ENCODE results near the gene LBX1. TPM values are rescaled to one million over a fixed set of nuclear protein-coding genes. Genes with fewer than 3 reads are reported as not detected.

The LBX1 gene
- total and polyA plus RNA-seq, 2 of the 4 experiments (the other 2 are of a cell fraction) = not detected

DNA sequence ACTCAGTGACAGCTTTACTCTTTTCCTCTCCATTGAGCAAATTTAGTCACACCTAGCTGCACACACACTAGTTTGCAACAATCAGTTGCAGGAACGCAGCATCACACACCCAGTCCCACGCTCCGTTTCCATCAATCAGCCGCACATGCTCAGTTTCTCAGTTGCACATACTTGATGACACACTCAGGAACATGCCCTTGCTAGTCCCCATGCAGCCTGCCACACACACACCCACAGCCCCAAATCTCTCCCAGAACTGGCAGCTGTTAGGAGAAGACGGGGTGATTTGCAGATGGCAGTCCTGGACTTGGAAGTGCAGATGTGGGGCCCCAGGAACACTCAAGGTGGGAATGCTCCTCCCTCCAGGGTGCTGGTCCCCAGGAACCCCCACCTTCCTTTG lies 7.7 kb downstream of the LBX1 start:
- H4K20me1 ChIP-seq (ENCODE audit: insufficient read depth, low read length) = peaks cover 17% of the 10 kb centered on the region
- WGBS, 2 experiments (ENCODE audit: extremely low coverage in 2 of 2, insufficient read length in 1 of 2) = no CpG with 5 or more reads among the region's 5 CpGs
- CTCF ChIA-PET = interaction anchor here (1.0 kb wide), 1 partner anchor 55 kb away, joined by 3 read pairs; no protein-coding TSS in a partner anchor
- TF ChIP-seq, protein P1, sequence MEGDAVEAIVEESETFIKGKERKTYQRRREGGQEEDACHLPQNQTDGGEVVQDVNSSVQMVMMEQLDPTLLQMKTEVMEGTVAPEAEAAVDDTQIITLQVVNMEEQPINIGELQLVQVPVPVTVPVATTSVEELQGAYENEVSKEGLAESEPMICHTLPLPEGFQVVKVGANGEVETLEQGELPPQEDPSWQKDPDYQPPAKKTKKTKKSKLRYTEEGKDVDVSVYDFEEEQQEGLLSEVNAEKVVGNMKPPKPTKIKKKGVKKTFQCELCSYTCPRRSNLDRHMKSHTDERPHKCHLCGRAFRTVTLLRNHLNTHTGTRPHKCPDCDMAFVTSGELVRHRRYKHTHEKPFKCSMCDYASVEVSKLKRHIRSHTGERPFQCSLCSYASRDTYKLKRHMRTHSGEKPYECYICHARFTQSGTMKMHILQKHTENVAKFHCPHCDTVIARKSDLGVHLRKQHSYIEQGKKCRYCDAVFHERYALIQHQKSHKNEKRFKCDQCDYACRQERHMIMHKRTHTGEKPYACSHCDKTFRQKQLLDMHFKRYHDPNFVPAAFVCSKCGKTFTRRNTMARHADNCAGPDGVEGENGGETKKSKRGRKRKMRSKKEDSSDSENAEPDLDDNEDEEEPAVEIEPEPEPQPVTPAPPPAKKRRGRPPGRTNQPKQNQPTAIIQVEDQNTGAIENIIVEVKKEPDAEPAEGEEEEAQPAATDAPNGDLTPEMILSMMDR (conservative IDR thresholded peaks at IDR 0.05; ENCODE audit: low read depth, low read length) = no peak
- no peak for TF ChIP-seq FOS (IDR thresholded peaks at IDR 0.05; ENCODE audit: low read depth, low read length)
- no peak for TF ChIP-seq CHD1 (IDR thresholded peaks at IDR 0.05; ENCODE audit: low read depth, low read length)
- TF ChIP-seq CEBPB (IDR thresholded peaks at IDR 0.05; ENCODE audit: low read depth, low read length) = no peak
- TF ChIP-seq RCOR1 (IDR thresholded peaks at IDR 0.05; ENCODE audit: insufficient replicate concordance, low read length) = no peak
- TF ChIP-seq RFX5 (IDR thresholded peaks at IDR 0.05; ENCODE audit: low read depth, low read length) = no peak
- TF ChIP-seq SMC3 (IDR thresholded peaks at IDR 0.05; ENCODE audit: low read depth, low read length) = no peak
- no peak for TF ChIP-seq USF2 (IDR thresholded peaks at IDR 0.05; ENCODE audit: low read depth, low read length)
- no peak for TF ChIP-seq ELK1 (IDR thresholded peaks at IDR 0.05; ENCODE audit: borderline replicate concordance, low read depth, low read length)
- TF ChIP-seq POLR2A (IDR thresholded peaks at IDR 0.05; ENCODE audit: low read depth, low read length) = no peak
- TF ChIP-seq BHLHE40 (IDR thresholded peaks at IDR 0.05; ENCODE audit: low read depth, low read length) = no peak
- peaks cover 14% of the 10 kb centered on the region for H3K9me3 ChIP-seq (ENCODE audit: control insufficient read depth, insufficient read depth, low read length)
- H2BK5ac ChIP-seq (ENCODE audit: low read depth, low read length, poor library complexity, severe bottlenecking) = peak overlapping the region; percentile 38
- H3K4me1 ChIP-seq (ENCODE audit: control insufficient read depth, insufficient read depth, low read length) = no peaks in the 10 kb centered on the region; the same call in 1 of the 2 replicates
- POLR2A ChIA-PET (ENCODE audit: unreplicated experiment) = no interaction called here
- H3K14ac ChIP-seq (replicated peaks; ENCODE audit: low read depth, low read length) = no peak overlapping the region
- H3K9ac ChIP-seq (ENCODE audit: low read depth, low read length) = no peak overlapping the region
- peaks cover 97% of the 10 kb centered on the region for H3K27me3 ChIP-seq (ENCODE audit: control insufficient read depth, insufficient read depth, low read length)
- H4K91ac ChIP-seq (ENCODE audit: insufficient read depth, low read depth, low read length) = no peak overlapping the region
- no peak overlapping the region; the same call in 1 of the 2 replicates for H3K4ac ChIP-seq (ENCODE audit: low read depth, low read length)
- H2BK120ac ChIP-seq (ENCODE audit: low read depth, low read length) = peak overlapping the region; percentile 40
- H3K9me1 ChIP-seq (ENCODE audit: insufficient read depth, low read length) = 0 out of 2 replicates have a peak, but pooled peaks cover 5% of the 10 kb centered on the region
- H2AK9ac ChIP-seq (replicated peaks; ENCODE audit: low read depth, low read length, poor library complexity) = peak overlapping the region; percentile 57
- H4K5ac ChIP-seq (ENCODE audit: low read depth, low read length) = no peak overlapping the region
- H2AFZ ChIP-seq (replicated peaks; ENCODE audit: low read length, poor library complexity) = peak overlapping the region; percentile 52
- no peak overlapping the region for H3K27ac ChIP-seq (ENCODE audit: insufficient read depth, low read length)
- ATAC-seq (ENCODE audit: low read depth) (no peak), DNase-seq (no peak)
- no peak overlapping the region for H3K56ac ChIP-seq (ENCODE audit: extremely low read depth, insufficient read depth, low read length)
- in situ Hi-C loops (cut with MboI; ENCODE audit: low sequenced_read_pairs) (no loop called here), intact Hi-C loops (cut with micrococcal nuclease) (no loop called here), dilution Hi-C loops (cut with HindIII; ENCODE audit: low sequenced_read_pairs, unreplicated experiment) (no loop called here)
- no peak overlapping the region for H3K18ac ChIP-seq (ENCODE audit: low read depth, low read length)
- H3K36me3 ChIP-seq (ENCODE audit: control insufficient read depth, insufficient read depth, low read length) = no peaks in the 10 kb centered on the region
- 0 out of 3 replicates have a peak overlapping the region, but pooled peaks have one; percentile 13 for H2BK15ac ChIP-seq (ENCODE audit: low read depth, low read length)
- H3K4me2 ChIP-seq (ENCODE audit: low read depth, low read length) = no peak overlapping the region
- H2AK5ac ChIP-seq (ENCODE audit: low read depth, low read length) = no peak overlapping the region
- no peak overlapping the region for H3K4me3 ChIP-seq (ENCODE audit: insufficient read depth, low read depth, low read length)
- no peaks in the 10 kb centered on the region for H3K79me1 ChIP-seq (ENCODE audit: low read depth in 1 of 2, low read length in 2 of 2)
- H2BK20ac ChIP-seq (ENCODE audit: low read depth, low read length) = peak overlapping the region; percentile 42; the same call in 1 of the 2 replicates
- BruUV-seq (replicated peaks) = no TSS peak
- peak overlapping the region in 1 of 2 experiments; percentile 28; a peak in 1 of 4 replicates for H4K8ac ChIP-seq (ENCODE audit: low read depth in 2 of 2, low read length in 2 of 2)
- peak overlapping the region; percentile 61; the same call in 1 of the 2 replicates for H3K23ac ChIP-seq (ENCODE audit: low read depth, low read length)

Data from IMR-90 (cell line).